HG02884 (cell line): ENCODE results near the gene RPL3.

Experiments used
- ATAC-seq: cut with Tn5 transposase; IDR thresholded peaks from one replicate; pipeline ENCODE4 v1.9.1; 2021; ENCODE audit warnings: mild to moderate bottlenecking, moderate library complexity; ENCODE audit not compliant: unreplicated experiment

Gene RPL3

GRCh38 chr22:39301108-39301507, 18.3 kb downstream of the RPL3 start:
- ATAC-seq = no peak

- ATAC-seq = no peak
Measured at GRCh38 chr22:39300186-39300830, 19.1 kb downstream of the RPL3 start.

- no peak for ATAC-seq
Measured at GRCh38 chr22:39299829-39300178, 19.6 kb downstream of the RPL3 start.

GRCh38 chr22:39298241-39298987, 21.0 kb downstream of the RPL3 start:
- no peak for ATAC-seq

- no peak for ATAC-seq
Measured at GRCh38 chr22:39297490-39298240, 21.8 kb downstream of the RPL3 start.

- ATAC-seq = no peak
Measured at GRCh38 chr22:39296981-39297489, 22.4 kb downstream of the RPL3 start.

- ATAC-seq = no peak
Measured at GRCh38 chr22:39296535-39296934, 22.9 kb downstream of the RPL3 start.

- ATAC-seq = no peak
Measured at GRCh38 chr22:39294571-39295468, 24.6 kb downstream of the RPL3 start.

- no peak for ATAC-seq
Measured at GRCh38 chr22:39293766-39294368, 25.6 kb downstream of the RPL3 start.

GRCh38 chr22:39292561-39293074, 26.8 kb downstream of the RPL3 start:
- no peak for ATAC-seq

GRCh38 chr22:39292031-39292462, 27.4 kb downstream of the RPL3 start:
- ATAC-seq = no peak

- ATAC-seq = no peak
Measured at GRCh38 chr22:39291523-39291922, 27.9 kb downstream of the RPL3 start.

GRCh38 chr22:39290724-39291161, 28.7 kb downstream of the RPL3 start:
- ATAC-seq = no peak

- no peak for ATAC-seq
Measured at GRCh38 chr22:39289975-39290720, 29.3 kb downstream of the RPL3 start.

- ATAC-seq = no peak
Measured at GRCh38 chr22:39289533-39289932, 29.9 kb downstream of the RPL3 start.

- ATAC-seq = no peak
Measured at GRCh38 chr22:39288135-39288898, 31.1 kb downstream of the RPL3 start.

- ATAC-seq = no peak
Measured at GRCh38 chr22:39287076-39287725, 32.2 kb downstream of the RPL3 start.

- no peak for ATAC-seq
Measured at GRCh38 chr22:39284983-39285382, 34.4 kb downstream of the RPL3 start.
